K562 (cell line): ENCODE measurements around the gene TMCC2. TPM values are rescaled to one million over a fixed set of nuclear protein-coding genes. Genes with fewer than 3 reads are reported as not detected.

Experiments used
- ATAC-seq: fragments of 200-7000 bp; cut with Tn5 transposase; 3 replicates; pipeline ENCODE4 v1.9.1; 2020; ENCODE audit warnings: moderate library complexity
- BruUV-seq: library from RNA; stranded (reverse); fragments of 400-500 nt; replicated peaks from 2 replicates; lab custom pipeline; 2021; lab: Mats Ljungman, UMichigan
- CTCF ChIA-PET: fragments of 300-600 bp; formaldehyde crosslinking; extraction: SDS; loops from one replicate; lab custom pipeline; 2021; ENCODE audit warnings: low intra/inter-chr PET ratio; lab: Yijun Ruan, JAX
- POLR2A ChIA-PET: fragments of 300-600, 350-650 bp; sonication (Branson Sonifier 250); formaldehyde crosslinking; extraction: SDS; loops from one replicate; lab custom pipeline; 2021; ENCODE audit warnings: antibody characterized with exemption, inconsistent platforms; lab: Yijun Ruan, JAX
- DNase-seq, 4 experiments: peaks; one replicate each; pipeline versions ENCODE4 v3.0.0 to v3.0.0-alpha.2; 2011 to 2018; ENCODE audit warnings: low spot score in 3 of 4, mixed read lengths in 3 of 4; ENCODE audit errors: extremely low read depth in 1 of 4
- FAIRE-seq: peaks from 2 replicates; lab custom pipeline; 2011; peaks lifted over from hg19 to GRCh38; lab: Jason Lieb, UNC
- H2AFZ ChIP-seq: 2 replicates; pipeline ENCODE4 v1.6.0; 2011; ENCODE audit warnings: low read depth, low read length, control low read depth, inconsistent platforms
- H3K27ac ChIP-seq: fragments of 200-600 bp; 3 replicates; pipeline ENCODE4 v1.8.0; 2011; ENCODE audit warnings: low read depth, mild to moderate bottlenecking, control low read depth, inconsistent platforms, low read length, moderate library complexity, mixed read lengths; ENCODE audit errors: extremely low read depth
- H3K27me3 ChIP-seq, 2 experiments: fragments of 300-600 bp in 1 of 2; 2 replicates in 1 of 2; 3 replicates in 1 of 2; pipeline versions ENCODE4 v1.6.0 to v1.8.0; 2011; ENCODE audit warnings: inconsistent platforms in 2 of 2, low read length in 2 of 2, mild to moderate bottlenecking in 1 of 2, mixed read lengths in 1 of 2, moderate library complexity in 1 of 2; ENCODE audit not compliant: control insufficient read depth in 2 of 2, insufficient read depth in 2 of 2
- H3K36me3 ChIP-seq: fragments of 300-600 bp; 3 replicates; pipeline ENCODE4 v1.8.0; 2011; ENCODE audit warnings: mild to moderate bottlenecking, low read length, inconsistent platforms; ENCODE audit not compliant: control insufficient read depth, insufficient read depth
- H3K4me1 ChIP-seq, 2 experiments: fragments of 200-600 bp in 1 of 2; replicated peaks in 1 of 2; 2 replicates in 1 of 2; 3 replicates in 1 of 2; pipeline versions ENCODE4 v1.5.1 to v1.8.0; 2011; ENCODE audit warnings: inconsistent platforms in 2 of 2, low read length in 2 of 2, mild to moderate bottlenecking in 1 of 2, mixed read lengths in 1 of 2, moderate library complexity in 1 of 2; ENCODE audit not compliant: control insufficient read depth in 2 of 2, insufficient read depth in 2 of 2
- H3K4me2 ChIP-seq: 2 replicates; pipeline ENCODE4 v1.6.1; 2011; ENCODE audit warnings: low read length, control low read depth, inconsistent platforms, mixed read lengths; ENCODE audit not compliant: insufficient read depth
- H3K4me3 ChIP-seq: fragments of 200-600 bp; sonication (generic), shearing (Covaris generic); 2 replicates; pipeline ENCODE4 v1.5.1; 2016; ENCODE audit warnings: control low read depth, inconsistent platforms
- H3K79me2 ChIP-seq: fragments of 200-600 bp; 3 replicates; pipeline ENCODE4 v1.8.0; 2011; ENCODE audit warnings: low read length, inconsistent platforms; ENCODE audit not compliant: control insufficient read depth, insufficient read depth
- H3K9ac ChIP-seq, 2 experiments: 2 replicates each; pipeline versions ENCODE4 v1.6.0 to v1.6.1; 2011; ENCODE audit warnings: low read depth in 2 of 2, low read length in 2 of 2, control low read depth in 1 of 2, inconsistent platforms in 1 of 2, mild to moderate bottlenecking in 1 of 2, mixed read lengths in 1 of 2; ENCODE audit not compliant: insufficient read depth in 1 of 2
- H3K9me1 ChIP-seq: one replicate; pipeline ENCODE4 v1.6.0; 2011; ENCODE audit warnings: inconsistent platforms, mild to moderate bottlenecking, low read length, moderate library complexity; ENCODE audit not compliant: control insufficient read depth, insufficient read depth
- H3K9me3 ChIP-seq: replicated peaks from 2 replicates; pipeline ENCODE4 v1.5.1; 2011; ENCODE audit warnings: low read depth, low read length, inconsistent platforms; ENCODE audit not compliant: control insufficient read depth, insufficient read depth
- H4K20me1 ChIP-seq: replicated peaks from 2 replicates; pipeline ENCODE4 v1.6.1; 2011; ENCODE audit warnings: low read length, inconsistent platforms, mixed read lengths; ENCODE audit not compliant: control insufficient read depth, insufficient read depth
- CAMTA2 ChIP-seq: fragments of 250-450 bp; sonication (Bioruptor Pico); conservative IDR thresholded peaks from 2 replicates; pipeline ENCODE4 v1.5.1; 2022
- CBX2 ChIP-seq: fragments of 200-600 bp; sonication (generic); IDR thresholded peaks from one replicate; pipeline ENCODE4 v1.6.1; 2012; ENCODE audit warnings: mild to moderate bottlenecking, low read length, inconsistent platforms; ENCODE audit not compliant: insufficient read depth, poor library complexity, severe bottlenecking
- HDAC2 ChIP-seq: fragments of 450-650 bp; IDR thresholded peaks from 2 replicates; pipeline ENCODE4 v1.6.1; 2016; ENCODE audit warnings: mild to moderate bottlenecking
- HNRNPK ChIP-seq: fragments of 200-400 bp; formaldehyde crosslinking; IDR thresholded peaks from one replicate; pipeline ENCODE4 v1.6.1; 2018; ENCODE audit warnings: mild to moderate bottlenecking, low read depth, low read length; ENCODE audit not compliant: poor library complexity, severe bottlenecking
- MAFG ChIP-seq: fragments of 450-650 bp; conservative IDR thresholded peaks from 2 replicates; pipeline ENCODE4 v1.6.1; 2016; ENCODE audit warnings: missing genetic modification characterization, missing compliant biosample characterization
- RBBP5 ChIP-seq: fragments of 200-600 bp; sonication (generic); IDR thresholded peaks from 2 replicates; pipeline ENCODE4 v1.6.1; 2012; ENCODE audit warnings: borderline replicate concordance, mild to moderate bottlenecking, low read length, control low read depth, inconsistent platforms; ENCODE audit not compliant: insufficient read depth, poor library complexity, severe bottlenecking
- RBM22 ChIP-seq: fragments of 200-400 bp; formaldehyde crosslinking; IDR thresholded peaks from 2 replicates; pipeline ENCODE4 v1.6.1; 2018; ENCODE audit warnings: low read length, low read depth; ENCODE audit not compliant: poor library complexity, severe bottlenecking
- SETDB1 ChIP-seq: IDR thresholded peaks from one replicate; pipeline ENCODE4 v1.6.1; 2012; ENCODE audit warnings: low read length, control low read depth, inconsistent platforms
- SNRNP70 ChIP-seq: fragments of 200-400 bp; formaldehyde crosslinking; optimal IDR thresholded peaks from 2 replicates; pipeline ENCODE3; 2017; ENCODE audit warnings: low read depth, low read length
- TAL1 ChIP-seq: fragments of 450-650 bp; IDR thresholded peaks from 2 replicates; pipeline ENCODE4 v1.6.1; 2016; ENCODE audit warnings: mild to moderate bottlenecking
- TEAD1 ChIP-seq, 2 experiments: fragments of 450-650 bp in 1 of 2; sonication (generic) in 1 of 2; formaldehyde crosslinking; IDR thresholded peaks; 2 replicates each; pipeline versions ENCODE4 v1.4.0 to v1.8.0; 2020 to 2022; ENCODE audit warnings: mild to moderate bottlenecking in 2 of 2, missing genetic modification reagents in 1 of 2
- TSC22D4 ChIP-seq: fragments of 450-650 bp; IDR thresholded peaks from 2 replicates; pipeline ENCODE4 v1.6.1; 2016; ENCODE audit warnings: missing genetic modification characterization, missing biosample characterization, control low read depth
- ZEB2 ChIP-seq: fragments of 450-650 bp; IDR thresholded peaks from 2 replicates; pipeline ENCODE4 v1.6.1; 2016
- ZNF696 ChIP-seq: fragments of 250-450 bp; sonication (Bioruptor Pico); conservative IDR thresholded peaks from 2 replicates; pipeline ENCODE4 v1.4.0; 2020; ENCODE audit warnings: mild to moderate bottlenecking, moderate library complexity
- WGBS: fragments of 100-300 bp; shearing (Covaris generic); methylation state at CpG from one replicate; pipeline ENCODE4 v1.1.6; 2016; ENCODE audit warnings: low coverage, mixed read lengths; ENCODE audit not compliant: insufficient coverage; ENCODE audit errors: missing lambda C conversion rate; 5-methylcytosine and 5-hydroxymethylcytosine counted together
- in situ Hi-C: fragments of 300-500 bp; cut with MboI; formaldehyde crosslinking; loops from 4 replicates; pipeline ENCODE4 v1.15.0; 2018; ENCODE audit warnings: inconsistent platforms, mixed read lengths
- intact Hi-C: fragments of 100-400 bp; cut with micrococcal nuclease; formaldehyde crosslinking; loops from 2 replicates; pipeline ENCODE4 v1.14.2; 2022
- polyA plus RNA-seq, 8 experiments: library from polyadenylated mRNA; depleted of rRNA in 4 of 8; stranded (reverse) in 5 of 8; unstranded in 3 of 8; fragments of >200 nt; fragmentation: Nextera tagmentation in 2 of 8; fragmentation: Illumina TruSeq in 1 of 8; extraction: Ambion mirVana in 2 of 8; extraction: Trizol in 1 of 8; gene quantifications; 2 replicates each; pipeline versions ENCODE4 v1.2.1 to v1.2.3, GENCODE V29; 2011 to 2014; ENCODE audit warnings: inconsistent platforms in 1 of 8, missing spikeins in 1 of 8
- total RNA-seq, 7 experiments: library from RNA; depleted of rRNA in 6 of 7; stranded (reverse); fragments of >200 nt in 6 of 7; fragmentation: Illumina TruSeq in 2 of 7; extraction: Trizol in 2 of 7; gene quantifications; 2 replicates each; pipeline versions ENCODE4 v1.2.1 to v1.2.3, GENCODE V29; 2011 to 2021; ENCODE audit warnings: low replicate concordance in 1 of 7
- TF ChIP-seq, protein P1 (sequence below): fragments of 450-650 bp; conservative IDR thresholded peaks from 2 replicates; pipeline ENCODE4 v1.6.1; 2016; ENCODE audit warnings: missing genetic modification characterization, low read depth, mild to moderate bottlenecking, control low read depth, missing compliant biosample characterization

The TMCC2 gene
- total and polyA plus RNA-seq, 9 of the 15 experiments (the other 6 are each of a cell fraction or from before 2014, with no cell fraction given): 0.06 to 1.8 (median 0.98) TPM

DNA sequence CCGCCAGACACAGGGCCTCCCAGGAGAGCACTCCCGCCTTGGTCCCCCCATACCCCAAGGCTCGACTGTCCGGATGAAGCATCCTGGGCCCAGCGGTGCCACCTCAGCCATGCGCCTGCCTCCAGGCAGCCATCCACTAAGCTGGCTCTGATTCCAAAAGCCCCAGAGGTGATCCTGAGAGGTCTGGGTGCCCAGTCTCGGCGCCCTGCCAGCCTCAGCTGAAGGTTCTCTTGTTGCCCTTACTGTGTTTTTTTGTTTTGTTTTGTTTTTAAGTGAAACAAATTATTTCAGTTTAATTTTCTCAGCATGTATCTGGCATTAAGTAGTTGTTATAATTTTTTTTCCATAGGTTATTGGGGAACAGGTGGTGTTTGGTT is 48.9 kb downstream of the TMCC2 start:
- Histone ChIP-seq H3K27ac (no peak overlapping the region), H3K4me3 (no peak overlapping the region), H3K9me3 (no peaks in the 10 kb centered on the region), H3K36me3 (no peaks in the 10 kb centered on the region), H2AFZ (no peak overlapping the region), H3K9me1 (no peaks in the 10 kb centered on the region), H4K20me1 (no peaks in the 10 kb centered on the region), H3K4me2 (no peak overlapping the region), H3K79me2 (no peaks in the 10 kb centered on the region), H3K27me3 (peaks cover 2 to 16% of the 10 kb centered on the region in 2 experiments; a peak in 4 of 5 replicates), H3K4me1 (peaks cover 0 to 9% of the 10 kb centered on the region in 2 experiments; a peak in 2 of 5 replicates), H3K9ac (no peak overlapping the region)
- no peak for FAIRE-seq
- no peak for DNase-seq
- intact Hi-C loops: no loop called here
- in situ Hi-C loops: loop anchor here (5.0 kb wide), 1 partner anchor 46 kb away; the partner anchor contains the start of gene NUAK2
- BruUV-seq: no TSS peak
- POLR2A ChIA-PET: interaction anchor here (1.2 to 1.3 kb wide), 2 partner anchors 19 to 49 kb away, joined by 3 read pairs; no protein-coding TSS in a partner anchor
- ATAC-seq: no peak
- CTCF ChIA-PET: interaction anchor here (6.6 kb wide), 1 partner anchor 47 kb away, joined by 144 read pairs; the partner anchor contains the start of gene NUAK2
- no peak for TF ChIP-seq RBBP5
- no peak for TF ChIP-seq TSC22D4 (tag)
- no peak for TF ChIP-seq CBX2
- TF ChIP-seq ZNF696 (CRISPR knock-in tag): no peak
- TF ChIP-seq SNRNP70: no peak
- TF ChIP-seq HDAC2: no peak
- no peak for TF ChIP-seq ZEB2
- no peak for TF ChIP-seq TEAD1 (CRISPR knock-in tag; IDR thresholded peaks at IDR 0.05)
- TF ChIP-seq TAL1: no peak
- no peak for TF ChIP-seq SETDB1
- no peak for TF ChIP-seq RBM22
- no peak for TF ChIP-seq MAFG (tag)
- no peak for TF ChIP-seq HNRNPK
- no peak for TF ChIP-seq CAMTA2 (CRISPR knock-in tag)
- TF ChIP-seq, protein P1, sequence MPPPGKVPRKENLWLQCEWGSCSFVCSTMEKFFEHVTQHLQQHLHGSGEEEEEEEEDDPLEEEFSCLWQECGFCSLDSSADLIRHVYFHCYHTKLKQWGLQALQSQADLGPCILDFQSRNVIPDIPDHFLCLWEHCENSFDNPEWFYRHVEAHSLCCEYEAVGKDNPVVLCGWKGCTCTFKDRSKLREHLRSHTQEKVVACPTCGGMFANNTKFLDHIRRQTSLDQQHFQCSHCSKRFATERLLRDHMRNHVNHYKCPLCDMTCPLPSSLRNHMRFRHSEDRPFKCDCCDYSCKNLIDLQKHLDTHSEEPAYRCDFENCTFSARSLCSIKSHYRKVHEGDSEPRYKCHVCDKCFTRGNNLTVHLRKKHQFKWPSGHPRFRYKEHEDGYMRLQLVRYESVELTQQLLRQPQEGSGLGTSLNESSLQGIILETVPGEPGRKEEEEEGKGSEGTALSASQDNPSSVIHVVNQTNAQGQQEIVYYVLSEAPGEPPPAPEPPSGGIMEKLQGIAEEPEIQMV: no peak
- 28% methylated on average over 8 of the region's 8 CpGs for WGBS
